Stimulated activated CD8-positive, alpha-beta memory T cell treated with anti-CD3 and anti-CD28 coated beads, Interleukin-7, amount 100 ng/mL, for 48 hours (primary cell): Measurements from ENCODE around the gene ITIH4.
"Not testable (repeated sequence)": the region's sequence is repeated elsewhere in the genome, so short reads cannot be mapped to it uniquely, and the experiment has no call there.

Experiments used
- DNase-seq, 2 donors: peaks; one replicate each; pipeline ENCODE4 v3.0.0-alpha.2; 2020; ENCODE audit warnings: low read depth in 1 of 2; ENCODE audit errors: extremely low read depth in 1 of 2

The ITIH4 gene

DNA sequence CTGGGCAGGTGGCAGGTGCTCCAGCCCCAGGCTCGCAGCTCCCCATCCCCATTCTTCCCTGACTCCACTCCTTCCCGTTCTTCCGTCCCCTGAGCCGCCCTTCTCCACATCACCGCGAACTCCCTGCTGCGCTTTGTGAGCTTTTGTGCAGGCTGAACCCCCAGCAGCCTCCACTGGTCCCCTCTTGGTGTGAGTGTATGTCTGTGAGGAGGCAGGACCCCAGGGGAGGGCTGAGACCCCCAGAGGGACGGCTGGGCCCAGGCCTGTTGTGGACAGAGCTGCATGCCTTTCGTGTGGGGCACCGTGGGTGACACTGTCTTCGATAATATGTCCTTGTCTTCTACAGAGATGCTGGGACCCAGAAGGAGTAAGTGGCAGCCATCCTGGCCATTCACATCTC lies 43.2 kb downstream of the ITIH4 start:
- DNase-seq = no peak

DNA sequence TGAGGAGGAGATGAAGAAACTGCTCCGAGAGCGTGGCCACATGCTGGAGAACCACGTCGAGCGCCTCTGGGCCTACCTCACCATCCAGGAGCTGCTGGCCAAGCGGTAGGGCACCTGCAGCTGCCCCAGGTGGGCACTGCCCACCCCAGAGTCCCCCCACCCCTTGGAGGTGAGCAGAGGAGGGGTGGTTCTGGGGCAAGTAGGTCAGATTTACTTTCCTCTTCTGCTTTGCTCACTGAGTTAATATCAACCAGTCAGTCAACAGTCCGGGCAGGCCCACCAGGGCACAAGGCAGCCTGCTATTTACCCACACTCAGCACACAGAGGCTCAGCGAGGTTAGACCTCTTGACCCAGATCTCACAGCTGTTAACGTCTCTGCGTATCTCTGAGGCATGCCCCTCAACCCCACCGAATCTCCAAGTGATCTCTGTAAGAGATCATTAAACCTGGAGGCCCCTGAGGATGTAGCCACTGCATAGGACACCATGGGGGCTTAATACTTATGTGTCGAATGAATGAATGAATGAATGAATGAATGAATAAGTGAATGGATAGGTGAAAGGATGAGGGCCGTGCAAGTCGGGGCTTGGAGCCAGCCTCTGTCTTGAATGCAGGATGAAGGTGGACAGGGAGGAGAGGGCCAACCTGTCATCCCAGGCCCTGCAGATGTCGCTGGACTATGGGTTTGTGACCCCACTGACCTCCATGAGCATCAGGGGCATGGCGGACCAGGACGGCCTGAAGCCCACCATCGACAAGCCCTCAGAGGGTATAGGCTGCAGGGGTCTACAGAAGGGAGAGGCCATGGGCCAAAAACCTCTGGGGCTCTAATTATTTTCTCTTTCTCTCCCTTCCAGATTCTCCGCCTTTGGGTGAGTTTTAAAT lies 43.9 kb downstream of the ITIH4 start:
- no peak for DNase-seq

DNA sequence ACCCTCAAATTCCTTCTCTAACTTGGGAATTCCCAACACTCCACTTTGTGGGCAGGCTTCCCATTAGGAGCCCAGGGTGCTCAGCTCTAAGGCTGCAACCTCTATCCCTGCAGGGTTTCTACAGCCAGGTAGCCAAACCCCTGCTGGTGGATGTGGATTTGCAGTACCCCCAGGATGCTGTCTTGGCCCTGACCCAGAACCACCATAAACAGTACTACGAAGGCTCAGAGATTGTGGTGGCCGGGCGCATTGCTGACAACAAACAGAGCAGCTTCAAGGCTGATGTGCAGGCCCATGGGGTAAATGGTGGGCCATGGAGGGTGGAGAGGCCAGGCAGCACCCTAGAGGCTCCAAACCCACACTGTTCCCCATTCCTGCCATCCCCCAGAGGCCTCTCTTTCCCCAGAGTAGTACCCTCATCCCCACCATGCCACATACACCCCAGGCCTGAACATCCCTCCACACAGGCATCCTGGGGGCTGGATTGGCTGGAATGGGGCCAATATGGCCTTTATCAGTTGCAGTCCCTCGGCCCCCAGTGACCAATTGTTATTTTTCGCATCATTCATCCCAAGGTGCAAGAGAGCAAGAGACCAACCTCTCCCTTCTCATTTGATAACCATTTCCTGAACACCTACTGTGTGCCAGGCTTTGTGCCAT lies 45.4 kb downstream of the ITIH4 start:
- DNase-seq = no peak

- DNase-seq = no peak
Measured at GRCh38 chr3:52784021-52784621, 46.4 kb downstream of the ITIH4 start.

GRCh38 chr3:52783211-52783555 lies 47.3 kb downstream of the ITIH4 start:
- no peak for DNase-seq

DNA sequence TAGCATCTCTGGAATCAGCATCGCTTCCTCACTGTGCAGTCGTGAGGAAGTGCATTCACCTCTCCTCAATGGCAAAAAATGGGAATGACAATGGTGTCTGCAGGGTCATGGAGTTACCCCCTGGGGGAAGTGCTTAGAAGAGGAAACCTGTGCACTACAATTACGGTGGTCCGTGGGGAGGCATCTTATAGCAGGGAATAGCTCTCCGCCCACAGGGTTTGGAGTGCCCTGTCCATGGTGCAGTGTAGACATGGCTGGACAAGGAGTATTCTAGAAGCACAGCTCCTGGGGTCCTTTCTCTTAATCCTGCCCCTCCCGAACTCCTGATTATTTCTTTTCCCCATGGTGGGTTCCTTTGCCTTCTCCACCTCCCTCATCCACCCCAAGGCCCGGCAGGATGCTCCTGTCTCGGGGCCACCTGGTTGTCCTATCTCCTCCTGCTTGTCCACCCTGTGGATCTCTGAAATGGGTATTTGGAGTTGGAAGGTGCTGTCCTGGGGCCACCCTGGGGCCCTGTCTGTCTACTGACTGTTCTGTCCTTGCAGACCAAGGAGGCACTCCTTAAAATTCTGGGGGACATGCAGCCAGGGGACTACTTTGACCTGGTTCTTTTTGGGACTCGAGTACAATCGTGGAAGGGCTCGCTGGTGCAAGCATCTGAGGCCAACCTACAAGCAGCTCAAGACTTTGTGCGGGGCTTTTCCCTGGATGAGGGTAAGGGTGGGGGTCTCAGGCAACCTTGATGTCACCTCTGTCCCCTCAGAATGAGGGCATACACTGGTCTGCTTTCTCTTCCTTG lies 47.9 kb downstream of the ITIH4 start:
- no peak for DNase-seq

GRCh38 chr3:52781741-52782140 lies 48.7 kb downstream of the ITIH4 start:
- DNase-seq = no peak

DNA sequence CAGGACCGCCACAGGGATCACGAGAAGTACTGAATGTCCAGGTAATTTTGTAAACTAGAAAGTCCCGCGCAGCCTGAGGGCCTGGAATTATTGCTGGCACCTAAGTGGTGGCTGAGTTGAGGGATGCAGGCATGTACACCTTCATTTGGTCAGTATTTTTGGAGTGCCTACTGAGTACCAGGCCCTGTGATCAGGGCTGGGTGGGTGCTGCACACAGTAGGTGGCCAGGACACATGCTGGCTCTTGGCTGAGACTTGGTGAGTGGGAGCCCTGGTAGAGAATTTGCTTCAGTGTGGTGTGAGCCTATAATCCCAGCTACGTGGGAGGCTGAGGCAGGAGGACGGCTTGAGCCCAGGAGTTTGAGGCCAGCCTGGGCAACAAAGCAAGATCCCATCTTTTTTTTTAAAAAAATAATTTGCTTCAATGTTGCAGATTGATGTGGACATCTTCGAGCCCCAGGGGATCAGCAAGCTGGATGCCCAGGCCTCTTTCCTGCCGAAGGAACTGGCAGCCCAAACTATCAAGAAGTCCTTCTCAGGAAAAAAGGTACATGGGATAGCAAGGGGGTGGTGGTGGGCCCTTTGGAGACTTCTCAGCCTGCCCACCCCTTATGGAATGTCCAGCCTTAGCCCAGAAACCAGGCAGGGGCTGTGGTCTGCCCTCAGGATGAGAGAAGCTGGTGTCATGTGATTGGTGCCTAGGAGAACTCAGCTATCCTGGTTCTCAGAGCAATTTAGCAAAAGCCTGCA lies 50.5 kb downstream of the ITIH4 start:
- no peak for DNase-seq

- no peak for DNase-seq
Measured at GRCh38 chr3:52779011-52779836, 51.2 kb downstream of the ITIH4 start.

- DNase-seq = no peak
Measured at GRCh38 chr3:52777959-52778805, 52.3 kb downstream of the ITIH4 start.

- no peak for DNase-seq
Measured at GRCh38 chr3:52777127-52777958, 53.1 kb downstream of the ITIH4 start, which contains the start of gene ITIH1. Gene ITIH1 (plus strand): TSS chr3:52777599. CDS start chr3:52777616, 17 bp downstream.

DNA sequence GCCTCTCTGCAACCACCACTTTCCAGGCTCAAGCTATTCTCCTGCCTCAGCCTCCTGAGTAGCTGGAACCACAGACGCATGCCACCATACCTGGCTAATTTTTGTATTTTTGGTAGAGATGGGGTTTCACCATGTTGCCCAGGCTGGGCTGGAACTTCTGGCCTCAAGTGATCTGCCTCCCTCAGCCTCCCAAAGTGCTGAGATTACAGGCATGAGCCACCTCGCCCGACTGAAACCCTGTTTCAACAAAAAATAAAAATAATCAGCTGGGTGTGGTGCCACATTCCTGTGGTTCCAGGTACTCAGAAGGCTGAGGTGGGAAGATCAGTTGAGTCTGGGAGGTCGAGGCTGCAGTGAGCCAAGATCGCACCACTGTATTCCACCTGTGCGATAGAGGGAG lies 54.0 kb downstream of the ITIH4 start:
- DNase-seq = not testable (repeated sequence)

DNA sequence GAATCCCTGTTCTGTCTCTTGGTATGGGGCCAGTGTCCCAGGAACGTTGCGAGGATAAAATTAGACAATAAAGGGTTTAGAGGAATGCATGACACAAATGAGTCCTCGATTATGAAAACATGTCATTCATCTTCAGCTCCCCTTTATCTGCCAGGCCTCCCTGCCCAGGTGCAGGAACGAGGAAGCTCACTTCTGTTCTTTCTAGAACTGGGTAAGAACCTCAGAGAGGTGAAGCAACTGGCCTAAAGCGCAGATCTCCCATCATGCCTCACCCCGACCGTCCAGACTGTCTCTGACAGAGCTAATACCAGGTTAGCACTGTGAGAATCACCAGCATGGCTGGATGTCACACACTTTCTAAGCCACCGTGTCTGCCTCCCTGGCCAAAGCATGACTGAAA lies 54.6 kb downstream of the ITIH4 start:
- DNase-seq = no peak

DNA sequence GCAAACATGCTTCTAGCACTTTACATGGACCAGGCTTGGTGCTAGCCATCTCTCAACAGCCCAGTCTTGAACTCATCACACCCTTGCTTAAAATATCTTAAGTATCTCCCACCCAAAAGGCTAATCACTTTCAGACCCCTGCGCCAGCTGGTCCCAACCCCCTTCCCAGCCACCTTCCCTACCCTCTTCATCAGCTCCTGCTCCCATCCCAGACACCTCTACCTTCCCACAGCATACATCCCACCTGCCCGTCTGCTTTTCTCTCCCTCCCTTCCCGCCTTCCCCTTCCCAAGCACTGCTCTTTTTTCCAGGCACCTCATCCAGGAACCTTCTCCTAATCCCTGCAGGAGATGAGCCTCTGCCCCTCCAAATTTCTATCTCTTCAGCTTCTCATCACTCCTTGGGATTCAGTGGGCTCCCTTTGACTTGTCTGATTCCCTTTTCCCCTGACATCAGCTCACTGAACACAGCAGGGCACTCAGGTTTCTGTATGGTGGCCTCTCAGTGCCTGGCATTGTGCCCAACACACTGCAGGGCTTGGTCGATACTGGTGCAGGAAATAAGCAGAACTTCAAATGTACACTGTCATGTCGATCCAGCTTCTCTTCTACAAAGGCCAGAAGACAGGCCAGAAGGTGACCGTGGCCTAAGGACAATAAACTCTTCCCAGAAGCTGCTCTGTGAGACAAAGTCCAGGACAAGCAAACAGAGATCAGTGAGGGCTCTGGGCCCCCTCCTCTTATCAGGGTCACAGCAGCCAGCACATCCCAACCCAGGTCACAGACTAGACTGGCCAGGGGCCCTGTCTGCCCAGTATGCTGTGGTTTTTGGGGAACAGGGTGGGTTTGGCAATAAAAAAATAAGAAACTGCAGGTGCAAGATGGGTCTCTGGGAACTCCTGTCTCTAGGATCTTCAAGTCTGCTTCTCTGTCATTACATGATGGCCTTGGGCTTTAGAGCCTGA lies 55.3 kb downstream of the ITIH4 start:
- DNase-seq = no peak

GRCh38 chr3:52774066-52774713 lies 56.3 kb downstream of the ITIH4 start:
- no peak for DNase-seq
